ENCODE data around the gene TENM3. TPM values are rescaled to one million over a fixed set of nuclear protein-coding genes. Genes with fewer than 3 reads are reported as not detected.

The TENM3 gene
- total and polyA plus RNA-seq, 2 donors (not counting 3 experiments of a cell fraction or from before 2014, with no cell fraction given), result 3.2 to 6.2 TPM

- Histone ChIP-seq H3K79me2 (ENCODE audit: control insufficient read depth, insufficient read depth, low read length) (no peaks in the 10 kb centered on the region), H3K9ac (replicated peaks; ENCODE audit: extremely low read depth, insufficient read depth, low read length) (no peak overlapping the region), H4K20me1 (replicated peaks; ENCODE audit: control insufficient read depth, extremely low read depth, insufficient read depth, low read length) (no peaks in the 10 kb centered on the region), H3K4me2 (ENCODE audit: insufficient read depth, low read length) (no peak overlapping the region), H3K27me3 (ENCODE audit: control insufficient read depth in 2 of 2, insufficient read depth in 2 of 2, low read length in 2 of 2) (no peaks in the 10 kb centered on the region), H3K9me3 (replicated peaks; ENCODE audit: control insufficient read depth, insufficient read depth, low read length) (no peaks in the 10 kb centered on the region), H3K4me3 (replicated peaks in 1 of 3; ENCODE audit: insufficient read depth in 1 of 3, low read depth in 1 of 3, low read length in 3 of 3) (no peak overlapping the region), H3K36me3 (ENCODE audit: control insufficient read depth in 2 of 2, extremely low read depth in 1 of 2, insufficient read depth in 2 of 2, low read length in 2 of 2) (no peaks in the 10 kb centered on the region), H3K27ac (ENCODE audit: insufficient read depth, low read depth, low read length) (no peak overlapping the region), H3K4me1 (ENCODE audit: control insufficient read depth, extremely low read depth, insufficient read depth, low read length) (no peaks in the 10 kb centered on the region), H2AFZ (ENCODE audit: low read depth, low read length) (no peak overlapping the region), H3K9me1 (replicated peaks; ENCODE audit: control insufficient read depth, extremely low read depth, insufficient read depth, low read length) (no peaks in the 10 kb centered on the region)
- intact Hi-C loops (cut with micrococcal nuclease) (no loop called here), dilution Hi-C loops (cut with MboI; ENCODE audit: extremely low pct_ligation_motif_present, low sequenced_read_pairs) (no loop called here)
- POLR2A ChIA-PET, result no interaction called here
- DNase-seq (ENCODE audit: low read depth, low spot score) (no peak), FAIRE-seq (no peak)
- no TSS peak for BruUV-seq (replicated peaks)
- CTCF ChIA-PET, result interaction anchor here (0.5 kb wide), 1 partner anchor 15 kb away, joined by 4 read pairs; no protein-coding TSS in a partner anchor
- TF ChIP-seq MYC (IDR thresholded peaks at IDR 0.05; ENCODE audit: low read depth, low read length) (no peak), JUN (IDR thresholded peaks at IDR 0.05; ENCODE audit: borderline replicate concordance, insufficient read depth, insufficient read length, low read depth) (no peak), FOS (IDR thresholded peaks at IDR 0.05; ENCODE audit: borderline replicate concordance, insufficient read depth, low read length) (no peak), POLR2AphosphoS5 (IDR thresholded peaks at IDR 0.05; ENCODE audit: insufficient read depth, low read depth, low read length) (no peak), EZH2 (IDR thresholded peaks at IDR 0.05; ENCODE audit: borderline replicate concordance, low read depth, low read length, severe bottlenecking) (no peak), POLR2A (IDR thresholded peaks at IDR 0.05; ENCODE audit: low read depth, low read length) (no peak)
- TF ChIP-seq, protein P1, sequence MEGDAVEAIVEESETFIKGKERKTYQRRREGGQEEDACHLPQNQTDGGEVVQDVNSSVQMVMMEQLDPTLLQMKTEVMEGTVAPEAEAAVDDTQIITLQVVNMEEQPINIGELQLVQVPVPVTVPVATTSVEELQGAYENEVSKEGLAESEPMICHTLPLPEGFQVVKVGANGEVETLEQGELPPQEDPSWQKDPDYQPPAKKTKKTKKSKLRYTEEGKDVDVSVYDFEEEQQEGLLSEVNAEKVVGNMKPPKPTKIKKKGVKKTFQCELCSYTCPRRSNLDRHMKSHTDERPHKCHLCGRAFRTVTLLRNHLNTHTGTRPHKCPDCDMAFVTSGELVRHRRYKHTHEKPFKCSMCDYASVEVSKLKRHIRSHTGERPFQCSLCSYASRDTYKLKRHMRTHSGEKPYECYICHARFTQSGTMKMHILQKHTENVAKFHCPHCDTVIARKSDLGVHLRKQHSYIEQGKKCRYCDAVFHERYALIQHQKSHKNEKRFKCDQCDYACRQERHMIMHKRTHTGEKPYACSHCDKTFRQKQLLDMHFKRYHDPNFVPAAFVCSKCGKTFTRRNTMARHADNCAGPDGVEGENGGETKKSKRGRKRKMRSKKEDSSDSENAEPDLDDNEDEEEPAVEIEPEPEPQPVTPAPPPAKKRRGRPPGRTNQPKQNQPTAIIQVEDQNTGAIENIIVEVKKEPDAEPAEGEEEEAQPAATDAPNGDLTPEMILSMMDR (IDR thresholded peaks at IDR 0.05; ENCODE audit: extremely low read depth in 1 of 2, insufficient read depth in 1 of 2, low read depth in 1 of 2, low read length in 2 of 2), result no peak
These were observed 30.9 kb upstream of the TENM3 start for GRCh38 chr4:182212211-182212761.
